ENCODE data around the gene KIF26A. TPM values are rescaled to one million over a fixed set of nuclear protein-coding genes. Genes with fewer than 3 reads are reported as not detected.
A peak's percentile ranks its signal among the peaks of the same experiment; 100 is the strongest.

Gene KIF26A
- total RNA-seq, 1 donor from 2014 or later, result 4.4 TPM

DNA sequence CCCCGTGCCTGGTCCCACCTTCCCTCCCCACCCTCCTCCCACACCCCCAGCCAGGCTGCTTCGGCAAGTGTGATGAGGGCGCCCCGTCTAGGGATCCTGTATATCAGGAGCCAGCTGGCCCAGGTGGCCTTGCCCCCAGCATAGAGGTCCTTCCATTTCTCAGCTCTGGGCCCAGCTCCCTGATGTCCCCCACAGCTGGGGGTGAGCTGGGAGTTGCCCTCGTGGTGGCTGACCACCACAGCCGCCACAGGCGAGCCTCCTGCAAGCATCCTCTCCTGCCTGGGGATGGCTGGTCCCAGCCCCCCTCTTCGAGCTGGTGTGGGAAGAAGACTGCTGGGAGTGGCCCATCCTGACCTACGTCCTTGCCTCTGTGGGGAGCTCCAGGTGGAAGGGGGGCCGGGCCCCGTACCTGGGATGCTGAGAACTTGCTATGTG, 45.4 kb upstream of the KIF26A start:
- no peaks in the 10 kb centered on the region for H3K36me3 ChIP-seq
- H3K9me3 ChIP-seq, result no peaks in the 10 kb centered on the region
- no peak overlapping the region for H3K4me3 ChIP-seq
- peaks cover 22% of the 10 kb centered on the region for H3K27me3 ChIP-seq (ENCODE audit: low read depth)
- intact Hi-C loops (cut with DNase I), result no loop called here
- H3K4me1 ChIP-seq, result peaks cover 6% of the 10 kb centered on the region
- TF ChIP-seq, protein P1, sequence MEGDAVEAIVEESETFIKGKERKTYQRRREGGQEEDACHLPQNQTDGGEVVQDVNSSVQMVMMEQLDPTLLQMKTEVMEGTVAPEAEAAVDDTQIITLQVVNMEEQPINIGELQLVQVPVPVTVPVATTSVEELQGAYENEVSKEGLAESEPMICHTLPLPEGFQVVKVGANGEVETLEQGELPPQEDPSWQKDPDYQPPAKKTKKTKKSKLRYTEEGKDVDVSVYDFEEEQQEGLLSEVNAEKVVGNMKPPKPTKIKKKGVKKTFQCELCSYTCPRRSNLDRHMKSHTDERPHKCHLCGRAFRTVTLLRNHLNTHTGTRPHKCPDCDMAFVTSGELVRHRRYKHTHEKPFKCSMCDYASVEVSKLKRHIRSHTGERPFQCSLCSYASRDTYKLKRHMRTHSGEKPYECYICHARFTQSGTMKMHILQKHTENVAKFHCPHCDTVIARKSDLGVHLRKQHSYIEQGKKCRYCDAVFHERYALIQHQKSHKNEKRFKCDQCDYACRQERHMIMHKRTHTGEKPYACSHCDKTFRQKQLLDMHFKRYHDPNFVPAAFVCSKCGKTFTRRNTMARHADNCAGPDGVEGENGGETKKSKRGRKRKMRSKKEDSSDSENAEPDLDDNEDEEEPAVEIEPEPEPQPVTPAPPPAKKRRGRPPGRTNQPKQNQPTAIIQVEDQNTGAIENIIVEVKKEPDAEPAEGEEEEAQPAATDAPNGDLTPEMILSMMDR (IDR thresholded peaks at IDR 0.05), result no peak
- ATAC-seq, result no peak
- DNase-seq, result peak; percentile 42
- no peak overlapping the region for H3K27ac ChIP-seq

DNA sequence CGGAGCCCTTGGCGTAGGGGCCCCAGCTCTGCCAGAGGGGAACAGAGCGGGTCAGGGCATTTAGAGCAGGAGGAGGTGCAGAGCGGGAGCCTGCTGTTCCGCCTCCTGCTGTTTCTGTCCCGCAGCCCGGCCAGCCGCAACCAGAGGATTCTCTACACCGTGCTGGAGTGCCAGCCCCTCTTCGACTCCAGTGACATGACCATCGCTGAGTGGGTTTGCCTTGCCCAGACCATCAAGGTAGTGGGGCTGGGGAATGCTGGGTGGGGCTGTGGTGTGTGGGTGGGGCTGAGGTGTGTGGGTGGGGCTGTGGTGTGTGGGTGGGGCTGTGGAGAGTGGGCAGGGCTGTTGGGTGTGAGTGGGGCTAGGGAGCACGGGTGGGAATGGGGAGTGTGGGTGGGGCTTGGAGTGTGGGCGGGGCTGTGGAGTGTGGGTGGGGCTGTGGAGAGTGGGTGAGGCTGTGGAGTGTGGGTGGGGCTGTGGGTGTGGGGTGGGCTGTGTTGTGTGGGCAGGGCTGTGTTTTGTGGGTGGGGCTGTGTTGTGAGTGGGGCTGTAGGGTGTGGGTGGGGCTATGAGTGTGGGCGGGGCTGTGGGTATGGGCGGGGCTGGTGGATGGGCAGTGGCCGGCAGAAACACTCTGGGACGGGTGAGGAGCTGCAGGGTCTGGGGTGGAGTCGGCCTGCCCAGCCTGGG, 44.9 kb upstream of the KIF26A start:
- Histone ChIP-seq H3K9me3 (no peaks in the 10 kb centered on the region), H3K36me3 (no peaks in the 10 kb centered on the region), H3K27me3 (ENCODE audit: low read depth) (peaks cover 21% of the 10 kb centered on the region), H3K27ac (no peak overlapping the region), H3K4me3 (no peak overlapping the region), H3K4me1 (peaks cover 6% of the 10 kb centered on the region)
- ATAC-seq, result peak; percentile 46 to 71
- intact Hi-C loops (cut with DNase I), result no loop called here
- peak; percentile 55 for DNase-seq
- TF ChIP-seq, protein P1 (IDR thresholded peaks at IDR 0.05), result no peak

DNA sequence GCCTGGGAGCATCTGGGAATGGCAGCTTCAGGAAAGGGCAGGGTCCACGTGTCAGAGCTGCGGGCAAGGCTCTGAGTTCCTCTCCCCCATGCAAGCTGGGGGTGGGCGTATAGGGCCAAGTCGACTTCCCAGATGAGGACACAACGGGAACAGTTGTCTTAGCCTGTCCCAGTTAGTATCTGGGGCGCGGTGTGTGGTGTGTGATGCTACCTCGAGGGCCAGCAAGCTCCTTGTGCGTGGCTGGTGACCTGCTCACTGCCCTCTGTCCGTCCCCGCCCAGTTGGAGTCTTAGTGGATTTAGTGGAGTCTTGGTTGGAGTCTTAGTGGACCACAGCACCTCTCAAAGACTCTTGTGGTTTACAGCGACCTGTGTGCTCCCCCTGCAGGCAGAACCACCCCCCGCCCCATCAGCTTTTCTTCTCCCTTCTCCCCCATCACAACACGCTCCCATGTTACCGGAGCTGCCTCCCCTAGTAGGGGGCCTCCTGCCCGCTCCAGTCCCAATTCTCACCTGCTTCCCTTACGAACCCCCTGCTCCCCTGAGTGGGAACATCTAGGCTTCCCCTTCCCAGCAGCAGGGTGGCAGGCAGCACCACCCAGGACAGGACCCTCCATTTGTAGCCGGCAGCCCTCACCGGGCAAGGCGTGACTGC, 44.2 kb upstream of the KIF26A start:
- Histone ChIP-seq H3K27me3 (ENCODE audit: low read depth) (peaks cover 21% of the 10 kb centered on the region), H3K36me3 (no peaks in the 10 kb centered on the region), H3K27ac (no peak overlapping the region), H3K9me3 (no peaks in the 10 kb centered on the region), H3K4me3 (no peak overlapping the region), H3K4me1 (peaks cover 6% of the 10 kb centered on the region)
- peak; percentile 40 for DNase-seq
- peak in 1 of 2 donors; percentile 1 for ATAC-seq
- intact Hi-C loops (cut with DNase I), result no loop called here
- TF ChIP-seq, protein P1 (IDR thresholded peaks at IDR 0.05), result no peak

DNA sequence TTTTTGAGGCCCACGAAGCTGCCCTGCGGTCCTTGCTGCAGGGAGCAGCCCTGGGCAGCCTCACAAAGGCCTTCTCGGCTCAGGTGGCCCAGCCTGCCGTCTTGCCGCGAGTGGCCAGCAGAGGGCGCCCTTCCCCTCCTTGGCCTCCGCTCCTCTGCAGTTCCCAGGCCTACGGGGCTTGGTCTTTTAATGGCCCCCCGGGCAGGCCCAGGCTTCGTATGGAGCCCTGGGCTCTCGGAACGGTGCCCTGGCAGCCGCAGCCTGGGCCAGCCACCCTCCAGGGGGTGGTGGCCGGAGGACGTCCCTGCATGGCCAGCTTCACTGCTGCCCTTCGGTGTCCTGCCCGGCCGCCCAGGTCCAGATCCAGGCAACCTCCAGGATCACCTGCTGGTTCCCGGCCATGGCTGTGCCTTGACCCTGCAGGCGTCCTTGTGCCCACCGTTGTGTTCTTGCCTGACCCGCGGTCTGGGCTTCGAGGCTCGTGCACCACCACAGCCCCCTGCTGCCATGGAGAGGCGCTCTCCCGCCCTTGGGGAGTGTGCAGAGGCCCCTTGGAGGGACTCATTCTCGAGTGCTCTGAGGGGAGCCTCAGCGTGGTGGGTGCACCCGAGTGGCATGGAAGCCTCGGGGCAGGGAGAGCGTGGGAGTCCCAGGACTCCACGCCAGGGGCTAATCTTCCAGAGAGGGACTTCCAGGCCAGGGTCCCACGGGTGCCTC, 43.5 kb upstream of the KIF26A start:
- Histone ChIP-seq H3K27ac (no peak overlapping the region), H3K4me1 (peaks cover 6% of the 10 kb centered on the region), H3K36me3 (no peaks in the 10 kb centered on the region), H3K9me3 (no peaks in the 10 kb centered on the region), H3K4me3 (no peak overlapping the region), H3K27me3 (ENCODE audit: low read depth) (peaks cover 21% of the 10 kb centered on the region)
- ATAC-seq, result peak; percentile 79 to 81
- TF ChIP-seq, protein P1 (IDR thresholded peaks at IDR 0.05), result peak; percentile 98
- DNase-seq, result peak; percentile 80
- intact Hi-C loops (cut with DNase I), result no loop called here

DNA sequence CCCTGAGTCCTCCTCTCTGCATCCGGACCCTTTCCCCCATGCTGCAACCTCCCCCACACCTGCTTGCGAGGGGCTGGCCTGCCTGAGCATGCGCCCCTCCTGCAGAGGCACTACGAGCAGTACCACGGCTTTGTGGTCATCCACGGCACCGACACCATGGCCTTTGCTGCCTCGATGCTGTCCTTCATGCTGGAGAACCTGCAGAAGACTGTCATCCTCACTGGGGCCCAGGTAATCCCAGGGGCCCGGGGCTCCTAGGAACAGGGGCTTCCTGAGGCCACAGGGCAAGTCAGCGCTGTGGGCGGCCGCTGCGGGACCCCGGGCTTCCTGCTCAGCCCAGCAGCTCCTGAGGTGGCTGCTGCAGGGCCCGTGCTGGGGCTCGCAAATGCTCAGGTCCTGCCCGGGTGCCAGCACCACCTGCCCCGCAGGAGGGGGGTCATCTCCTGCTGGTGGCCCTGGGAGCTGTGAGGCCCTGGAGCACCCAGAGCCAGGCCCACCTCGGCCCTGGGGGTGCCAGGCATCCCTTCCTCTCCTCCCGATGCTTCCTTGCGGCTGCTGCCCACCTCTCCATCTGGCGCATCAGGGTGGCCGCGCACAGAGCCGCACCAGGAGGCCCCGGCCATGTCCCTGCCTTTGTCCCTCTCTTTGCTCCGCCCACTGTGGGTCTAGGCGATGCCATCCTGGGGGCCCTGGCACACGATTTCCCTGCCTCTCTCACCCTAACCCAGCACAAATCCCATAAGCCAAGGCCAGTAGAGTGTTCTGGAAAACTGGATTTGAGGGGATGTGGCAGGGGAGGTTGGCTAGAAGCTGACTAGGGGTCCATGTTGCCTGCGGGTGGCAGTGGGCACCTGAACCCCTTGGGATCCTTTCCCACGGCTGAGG, 42.7 kb upstream of the KIF26A start:
- H3K36me3 ChIP-seq, result no peaks in the 10 kb centered on the region
- ATAC-seq (no peak), DNase-seq (peak; percentile 42)
- TF ChIP-seq, protein P1 (IDR thresholded peaks at IDR 0.05), result no peak
- peaks cover 7% of the 10 kb centered on the region for H3K4me1 ChIP-seq
- H3K27ac ChIP-seq, result no peak overlapping the region
- intact Hi-C loops (cut with DNase I), result no loop called here
- peaks cover 21% of the 10 kb centered on the region for H3K27me3 ChIP-seq (ENCODE audit: low read depth)
- no peak overlapping the region for H3K4me3 ChIP-seq
- no peaks in the 10 kb centered on the region for H3K9me3 ChIP-seq

Measured in lower lobe of right lung (tissue), 2 donors.